Measurements from ENCODE around the gene PSD2. TPM values are rescaled to one million over a fixed set of nuclear protein-coding genes. Genes with fewer than 3 reads are reported as not detected.

Gene PSD2
- total RNA-seq, 1 donor from 2014 or later, result not detected

DNA sequence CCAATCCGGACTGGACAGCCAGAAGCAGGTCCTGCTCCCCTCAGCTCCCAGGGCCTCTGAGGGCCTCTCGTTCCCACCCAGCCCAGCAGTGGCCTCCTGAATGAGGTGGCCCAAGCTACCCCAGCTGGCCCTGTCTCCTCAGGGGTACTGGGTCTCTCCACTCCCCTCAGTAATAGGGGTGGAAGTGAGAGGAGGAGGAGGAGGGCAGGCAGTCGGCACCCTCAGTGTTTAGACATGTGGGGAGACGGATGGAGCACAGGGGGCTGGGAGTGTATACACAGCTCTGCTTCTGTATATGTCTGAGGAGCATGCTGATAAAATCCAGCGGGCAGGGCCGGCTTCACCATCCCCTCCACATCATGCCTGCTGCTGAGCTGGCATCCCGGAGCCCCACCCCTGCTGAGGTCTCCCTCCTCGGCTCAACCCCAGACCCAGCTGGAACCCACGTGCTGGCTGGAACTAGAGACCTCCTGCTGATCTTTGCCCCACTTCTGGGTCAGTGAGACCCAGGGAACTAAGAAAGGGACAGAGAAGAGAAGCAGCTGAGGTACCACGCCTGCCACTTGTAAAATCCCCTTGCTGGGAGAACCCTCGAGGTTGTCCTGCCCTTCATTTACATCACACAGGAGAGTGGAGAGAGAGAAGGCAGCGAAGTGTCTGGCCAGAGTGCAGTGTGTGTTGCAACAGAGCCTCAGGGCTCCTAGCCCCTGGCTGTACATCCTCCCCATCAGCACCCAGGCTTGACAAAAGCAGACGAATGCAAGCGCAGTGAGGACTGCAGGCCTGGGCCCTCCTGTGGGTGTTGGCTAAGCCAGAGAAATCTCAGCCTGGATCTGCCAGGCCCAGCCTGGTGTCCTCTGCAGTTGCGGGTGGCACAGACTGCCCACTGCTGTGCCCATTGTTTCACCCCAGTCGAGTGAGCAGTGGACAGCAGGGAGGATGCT, 77.5 kb downstream of the PSD2 start:
- DNase-seq (ENCODE audit: extremely low read depth, low read depth, low spot score), result no peak

DNA sequence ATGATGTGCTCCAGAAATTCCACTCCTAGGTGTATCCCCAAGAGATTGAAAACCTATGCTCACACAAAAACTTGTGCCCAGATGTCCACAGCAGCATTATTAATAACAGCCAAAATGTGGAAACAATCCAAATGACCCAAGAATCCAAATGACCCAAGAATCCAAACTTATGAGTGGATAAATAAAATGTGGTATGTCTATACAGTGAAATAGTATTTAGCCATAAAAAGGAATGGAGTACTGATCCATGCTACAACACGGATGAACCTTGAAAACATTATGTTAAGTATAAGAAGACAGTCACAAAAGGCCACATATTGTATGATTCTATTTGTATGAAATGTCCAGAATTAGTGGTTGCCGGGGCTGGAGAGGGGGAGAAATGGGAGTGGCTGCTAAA, 80.3 kb downstream of the PSD2 start:
- no peak for DNase-seq (ENCODE audit: extremely low read depth, low read depth, low spot score)

DNA sequence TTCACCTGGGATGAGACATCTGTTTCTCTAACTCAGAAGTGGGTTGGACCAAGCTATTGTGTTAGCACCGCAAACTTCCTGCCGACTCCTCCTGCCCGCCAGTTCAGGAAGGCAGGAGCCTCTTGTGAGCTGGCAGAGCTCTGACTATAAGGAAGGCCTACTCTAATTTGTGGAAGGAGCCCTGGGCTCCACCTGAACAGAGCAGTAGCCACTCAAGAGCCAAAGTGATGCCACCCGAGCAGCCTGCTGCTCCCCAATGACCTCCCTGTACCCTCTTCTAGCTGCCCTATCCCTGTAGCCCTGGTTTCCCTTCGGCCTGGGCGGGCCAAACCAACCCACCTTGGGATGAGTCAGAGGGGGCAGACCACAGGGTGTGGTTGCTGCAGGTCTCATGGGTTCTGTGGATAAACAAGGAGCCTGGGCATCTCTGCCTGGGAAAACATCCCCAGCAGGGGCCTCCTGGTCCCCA, 81.6 kb downstream of the PSD2 start:
- no peak for DNase-seq (ENCODE audit: extremely low read depth, low read depth, low spot score)

DNA sequence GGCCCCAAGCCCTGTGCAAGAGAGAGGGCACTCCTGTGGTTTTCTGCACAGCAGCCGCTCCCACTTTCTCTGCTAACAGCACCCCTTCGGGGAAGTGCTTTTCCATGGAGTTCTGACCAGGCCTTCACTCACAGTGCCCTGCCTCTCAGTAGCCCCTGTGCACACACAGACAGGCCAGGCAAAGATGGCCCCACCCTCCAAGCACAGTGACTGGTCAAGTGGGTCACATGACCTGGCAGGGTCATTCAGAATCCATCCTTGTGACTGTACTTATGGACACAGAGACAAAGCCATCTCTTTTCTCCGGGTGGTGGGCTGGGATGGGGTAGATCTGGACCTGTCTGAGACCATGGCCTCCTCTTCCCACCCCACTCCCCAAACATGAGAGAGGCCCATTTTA, 82.5 kb downstream of the PSD2 start:
- no peak for DNase-seq (ENCODE audit: extremely low read depth, low read depth, low spot score)

GRCh38 chr5:139880416-139881142, 85.0 kb downstream of the PSD2 start:
- no peak for DNase-seq (ENCODE audit: extremely low read depth, low read depth, low spot score)

- no peak for DNase-seq (ENCODE audit: extremely low read depth, low read depth, low spot score)
Measured at GRCh38 chr5:139881143-139881733, 85.6 kb downstream of the PSD2 start.

GRCh38 chr5:139882316-139882715, 86.7 kb downstream of the PSD2 start:
- no peak for DNase-seq (ENCODE audit: extremely low read depth, low read depth, low spot score)

GRCh38 chr5:139882961-139883539, 87.4 kb downstream of the PSD2 start:
- no peak for DNase-seq (ENCODE audit: extremely low read depth, low read depth, low spot score)

DNA sequence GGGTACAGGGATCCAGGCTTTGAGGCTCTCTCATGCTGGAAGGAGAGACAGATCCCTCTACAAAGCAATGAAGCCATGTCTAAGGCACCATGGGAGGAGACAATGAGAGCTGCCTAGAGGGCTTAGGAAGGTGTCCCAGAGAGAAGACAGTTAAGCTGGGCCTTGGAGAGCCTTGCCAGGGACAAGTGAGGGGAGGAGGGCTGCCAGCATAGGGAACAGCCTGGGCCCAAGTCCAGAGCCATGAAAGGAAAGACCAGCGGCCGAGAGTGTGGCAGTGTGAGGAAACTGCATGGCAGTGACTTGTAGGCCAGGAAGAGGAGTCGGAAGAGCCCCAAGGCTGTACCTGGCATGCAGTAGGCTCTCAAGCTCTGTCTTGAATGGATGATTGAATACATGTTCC, 88.5 kb downstream of the PSD2 start:
- DNase-seq (ENCODE audit: extremely low read depth, low read depth, low spot score), result no peak

GRCh38 chr5:139884734-139885133, 89.1 kb downstream of the PSD2 start:
- no peak for DNase-seq (ENCODE audit: extremely low read depth, low read depth, low spot score)

GRCh38 chr5:139885172-139885856, 89.7 kb downstream of the PSD2 start:
- no peak for DNase-seq (ENCODE audit: extremely low read depth, low read depth, low spot score)

DNA sequence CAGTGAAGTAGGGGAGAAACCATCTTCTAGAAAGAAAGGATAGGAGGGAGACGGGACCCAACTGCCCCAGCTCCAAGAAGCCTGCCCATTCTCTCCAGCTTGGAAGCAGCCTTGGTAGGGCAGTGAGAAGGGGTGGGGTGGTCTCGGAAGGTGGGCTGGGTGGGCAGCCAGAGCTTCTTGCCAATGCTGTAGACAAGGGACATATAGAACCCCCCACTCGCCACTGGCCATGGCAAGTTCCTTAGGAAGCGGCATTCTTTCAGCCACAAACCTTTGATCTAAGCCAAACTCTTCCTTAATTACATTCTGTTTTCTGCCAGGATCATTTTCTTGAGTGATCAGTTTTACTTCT, 90.2 kb downstream of the PSD2 start:
- no peak for DNase-seq (ENCODE audit: extremely low read depth, low read depth, low spot score)

GRCh38 chr5:139886213-139886612, 90.6 kb downstream of the PSD2 start:
- no peak for DNase-seq (ENCODE audit: extremely low read depth, low read depth, low spot score)

DNA sequence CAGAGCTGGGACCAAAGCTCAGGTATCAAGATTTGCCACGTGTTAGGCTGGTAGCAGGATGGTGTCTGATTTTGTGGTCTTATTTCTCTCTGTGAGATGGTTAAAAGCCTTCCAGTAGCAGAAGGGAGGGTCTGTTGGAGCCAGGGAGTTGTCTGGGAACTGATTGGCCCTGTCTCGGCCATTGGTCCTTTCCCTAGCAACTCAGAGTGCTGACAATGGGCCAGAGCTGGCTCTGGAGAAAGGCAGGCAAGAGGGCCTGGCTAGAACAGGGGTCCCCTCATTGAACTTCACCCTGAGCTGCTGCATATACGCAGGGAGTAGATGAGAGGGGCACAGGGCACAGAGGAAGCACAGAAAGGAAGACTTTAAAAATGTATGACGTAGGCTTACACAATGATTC, 92.8 kb downstream of the PSD2 start:
- DNase-seq (ENCODE audit: extremely low read depth, low read depth, low spot score), result no peak

- DNase-seq (ENCODE audit: extremely low read depth, low read depth, low spot score), result no peak
Measured at GRCh38 chr5:139889410-139889809, 93.8 kb downstream of the PSD2 start.

GRCh38 chr5:139893873-139894272, 98.3 kb downstream of the PSD2 start:
- DNase-seq (ENCODE audit: extremely low read depth, low read depth, low spot score), result no peak

Other genes starting within 250 kb of the PSD2 start
- gene UBE2D2, start 234.5 kb upstream of the PSD2 start, total RNA-seq, result 107 and 110 TPM in 2 replicates
- 20.8 and 22.6 TPM in 2 replicates for gene CXXC5, start 147.5 kb upstream of the PSD2 start, total RNA-seq
- gene NRG2, start 247.5 kb downstream of the PSD2 start, total RNA-seq, result 0.23 and 0.39 TPM in 2 replicates

All from glomerular endothelial cell (primary cell).